A549 (cell line): ENCODE results near the gene STYXL1. TPM values are rescaled to one million over a fixed set of nuclear protein-coding genes. Genes with fewer than 3 reads are reported as not detected.
A peak's percentile ranks its signal among the peaks of the same experiment; 100 is the strongest.

Source experiments
- ATAC-seq, 2 experiments: fragments of 200-7000 bp in 1 of 2; fragments of >200 bp in 1 of 2; cut with Nextera tagmentation in 1 of 2; cut with Tn5 transposase in 1 of 2; 3 replicates each; pipeline versions ENCODE4 v1.8.0 to v1.9.1; 2018 to 2020; ENCODE audit warnings: mild to moderate bottlenecking in 1 of 2, moderate library complexity in 1 of 2
- CTCF ChIA-PET: fragments of 300-600 bp; sonication (Branson Sonifier 250); formaldehyde crosslinking; extraction: SDS; loops from one replicate; lab custom pipeline; 2021; ENCODE audit warnings: antibody characterized with exemption, inconsistent platforms; lab: Yijun Ruan, JAX
- POLR2A ChIA-PET: fragments of 350-600 bp; formaldehyde crosslinking; extraction: SDS; loops from one replicate; lab custom pipeline; 2021; ENCODE audit warnings: antibody characterized with exemption, inconsistent platforms; lab: Yijun Ruan, JAX
- DNase-seq, 2 experiments: peaks; one replicate each; pipeline versions ENCODE4 v3.0.0 to v3.0.0-alpha.2; 2011 to 2016; ENCODE audit warnings: low read depth in 1 of 2, low spot score in 1 of 2
- FAIRE-seq: peaks from 2 replicates; lab custom pipeline; 2011; peaks lifted over from hg19 to GRCh38; lab: Jason Lieb, UNC
- H3K27ac ChIP-seq, 2 experiments: fragments of >200 bp; sonication (Bioruptor Twin); formaldehyde crosslinking; 3 replicates each; pipeline ENCODE4 v1.5.1; 2016 to 2017
- H3K4me1 ChIP-seq: fragments of >200 bp; sonication (Bioruptor Twin); formaldehyde crosslinking; 3 replicates; pipeline ENCODE4 v1.6.1; 2016
- H3K4me2 ChIP-seq: fragments of >200 bp; sonication (Bioruptor Twin); formaldehyde crosslinking; 3 replicates; pipeline ENCODE4 v1.6.1; 2016
- H3K4me3 ChIP-seq: fragments of >200 bp; sonication (Bioruptor Twin); formaldehyde crosslinking; 3 replicates; pipeline ENCODE4 v1.5.1; 2016
- H3K9me3 ChIP-seq: fragments of >200 bp; sonication (Bioruptor Twin); formaldehyde crosslinking; 3 replicates; pipeline ENCODE4 v1.6.1; 2016
- ATOH8 ChIP-seq: fragments of 250-450 bp; sonication (Bioruptor Pico); IDR thresholded peaks from 2 replicates; pipeline ENCODE4 v1.5.0; 2020; ENCODE audit warnings: low read depth, mild to moderate bottlenecking, moderate library complexity
- BCL3 ChIP-seq: fragments of >200 bp; sonication (Bioruptor Twin); formaldehyde crosslinking; IDR thresholded peaks from 3 replicates; pipeline ENCODE4 v1.6.1; 2016
- BHLHE40 ChIP-seq: IDR thresholded peaks from 2 replicates; pipeline ENCODE4 v1.6.1; 2012; ENCODE audit warnings: low read depth, low read length, inconsistent platforms
- CBX2 ChIP-seq: fragments of 200-600 bp; sonication (generic); IDR thresholded peaks from 2 replicates; pipeline ENCODE4 v1.6.1; 2016; ENCODE audit warnings: low read depth, mild to moderate bottlenecking, borderline replicate concordance
- CBX8 ChIP-seq: fragments of 200-600 bp; sonication (generic); IDR thresholded peaks from 2 replicates; pipeline ENCODE4 v1.6.1; 2016
- CEBPB ChIP-seq, 2 experiments: fragments of >200 bp in 1 of 2; sonication (Bioruptor Twin) in 1 of 2; formaldehyde crosslinking in 1 of 2; IDR thresholded peaks; 2 replicates each; pipeline ENCODE4 v1.6.1; 2012 to 2016
- CHD4 ChIP-seq: fragments of 200-600 bp; sonication (generic); IDR thresholded peaks from 2 replicates; pipeline ENCODE4 v1.6.1; 2016; ENCODE audit warnings: antibody characterized with exemption, mild to moderate bottlenecking, borderline replicate concordance
- ELK1 ChIP-seq: fragments of 150-350 bp; IDR thresholded peaks from 2 replicates; pipeline ENCODE4 v1.6.1; 2014; ENCODE audit warnings: low read depth, mild to moderate bottlenecking, low read length
- FOSB ChIP-seq: fragments of 250-450 bp; sonication (Bioruptor Pico); IDR thresholded peaks from 2 replicates; pipeline ENCODE4 v1.5.0; 2020; ENCODE audit warnings: mild to moderate bottlenecking, moderate library complexity
- HES2 ChIP-seq: fragments of >200 bp; sonication (Bioruptor Twin); formaldehyde crosslinking; IDR thresholded peaks from 2 replicates; pipeline ENCODE4 v1.6.1; 2016
- HEYL ChIP-seq: fragments of 250-450 bp; sonication (Bioruptor Pico); IDR thresholded peaks from 2 replicates; pipeline ENCODE4 v1.8.0; 2021; ENCODE audit warnings: mild to moderate bottlenecking, moderate library complexity
- HOXA7 ChIP-seq: fragments of 250-450 bp; sonication (Bioruptor Pico); IDR thresholded peaks from 2 replicates; pipeline ENCODE4 v1.5.0; 2020; ENCODE audit warnings: mild to moderate bottlenecking, moderate library complexity
- JUN ChIP-seq, 2 experiments: fragments of >200 bp; sonication (Bioruptor Twin); formaldehyde crosslinking; IDR thresholded peaks; 2 replicates in 1 of 2; 3 replicates in 1 of 2; pipeline ENCODE4 v1.6.1; 2016 to 2017
- JUNB ChIP-seq: fragments of >200 bp; sonication (Bioruptor Twin); formaldehyde crosslinking; IDR thresholded peaks from 2 replicates; pipeline ENCODE4 v1.6.1; 2016
- KDM1A ChIP-seq: fragments of 200-600 bp; sonication (generic); IDR thresholded peaks from 2 replicates; pipeline ENCODE4 v1.6.1; 2016; ENCODE audit warnings: low read depth, mild to moderate bottlenecking
- MAZ ChIP-seq: fragments of 150-350 bp; IDR thresholded peaks from 2 replicates; pipeline ENCODE4 v1.6.1; 2014; ENCODE audit warnings: antibody characterized with exemption, low read depth, low read length, borderline replicate concordance
- MYC ChIP-seq: IDR thresholded peaks from 2 replicates; pipeline ENCODE4 v1.6.1; 2012; ENCODE audit warnings: mild to moderate bottlenecking, inconsistent platforms, low read length, improper control_type of control experiment, borderline replicate concordance
- NFE2L2 ChIP-seq: fragments of 150-350 bp; conservative IDR thresholded peaks from 2 replicates; pipeline ENCODE4 v1.6.1; 2014; ENCODE audit warnings: low read length
- PHF8 ChIP-seq: fragments of 200-600 bp; sonication (generic); IDR thresholded peaks from 2 replicates; pipeline ENCODE4 v1.6.1; 2016; ENCODE audit warnings: low read depth, mild to moderate bottlenecking, antibody characterized with exemption, moderate library complexity, borderline replicate concordance
- POLR2A ChIP-seq: IDR thresholded peaks from 2 replicates; pipeline ENCODE4 v1.6.1; 2012; ENCODE audit warnings: mild to moderate bottlenecking, low read length
- POLR2AphosphoS2 ChIP-seq: conservative IDR thresholded peaks from 2 replicates; pipeline ENCODE4 v1.6.1; 2012; ENCODE audit warnings: low read length, improper control_type of control experiment, inconsistent platforms
- RAD21 ChIP-seq, 2 experiments: fragments of >200 bp in 1 of 2; sonication (Bioruptor Twin) in 1 of 2; formaldehyde crosslinking in 1 of 2; IDR thresholded peaks in 1 of 2; conservative IDR thresholded peaks in 1 of 2; 2 replicates in 1 of 2; 3 replicates in 1 of 2; pipeline ENCODE4 v1.6.1; 2012 to 2018; ENCODE audit warnings: inconsistent platforms in 1 of 2
- RARB ChIP-seq: fragments of 250-450 bp; sonication (Bioruptor Pico); IDR thresholded peaks from 2 replicates; pipeline ENCODE4 v1.8.0; 2021; ENCODE audit warnings: mild to moderate bottlenecking, moderate library complexity
- RCOR1 ChIP-seq: fragments of 150-350 bp; IDR thresholded peaks from 2 replicates; pipeline ENCODE4 v1.6.1; 2014; ENCODE audit warnings: antibody characterized with exemption, low read length, low read depth
- REST ChIP-seq: fragments of 200-600 bp; sonication (generic); IDR thresholded peaks from 2 replicates; pipeline ENCODE4 v1.6.1; 2016; ENCODE audit warnings: antibody characterized with exemption, mild to moderate bottlenecking, moderate library complexity
- USF2 ChIP-seq: fragments of 450-650 bp; IDR thresholded peaks from 2 replicates; pipeline ENCODE4 v1.6.1; 2014; ENCODE audit warnings: antibody characterized with exemption
- ZC3H11A ChIP-seq: fragments of 450-650 bp; IDR thresholded peaks from 2 replicates; pipeline ENCODE4 v1.6.1; 2014; ENCODE audit warnings: antibody characterized with exemption, mild to moderate bottlenecking
- ZSCAN20 ChIP-seq: fragments of 250-450 bp; sonication (Bioruptor Pico); IDR thresholded peaks from 2 replicates; pipeline ENCODE4 v1.8.0; 2022; ENCODE audit warnings: mild to moderate bottlenecking, moderate library complexity
- WGBS: methylation state at CpG from one replicate; pipeline ENCODE4 v1.1.6; 2017; ENCODE audit errors: missing lambda C conversion rate; 5-methylcytosine and 5-hydroxymethylcytosine counted together
- polyA plus RNA-seq, 4 experiments: library from polyadenylated mRNA; depleted of rRNA in 3 of 4; stranded (reverse); fragments of >200 nt; fragmentation: RNase III in 1 of 4; extraction: RNeasy Plus Mini Kit Qiagen cat#74134 plus additional on column Dnase treatment in 1 of 4; gene quantifications; 2 replicates in 3 of 4; 3 replicates in 1 of 4; pipeline ENCODE4 v1.2.3, GENCODE V29; 2011 to 2017

The STYXL1 gene
- polyA plus RNA-seq, 2 of the 4 experiments (the other 2 are of a cell fraction): 36.0 to 76.8 TPM

- TF ChIP-seq BHLHE40: no peak
- no peak for TF ChIP-seq ATOH8
- no peak for TF ChIP-seq HES2
- no peak for TF ChIP-seq ZC3H11A
- TF ChIP-seq USF2: no peak
- peak; percentile 84 to 85 for TF ChIP-seq RAD21 (conservative IDR thresholded peaks at IDR 0.05 in 1 of 2, IDR thresholded peaks at IDR 0.05 in 1 of 2)
- no peak for TF ChIP-seq MYC
- no peak for TF ChIP-seq BCL3
- no peak for TF ChIP-seq RARB (CRISPR knock-in tag)
- no peak for TF ChIP-seq ZSCAN20
- no peak for TF ChIP-seq KDM1A
- no peak for TF ChIP-seq POLR2AphosphoS2
- TF ChIP-seq MAZ: no peak
- TF ChIP-seq HOXA7: no peak
- TF ChIP-seq RCOR1: no peak
- TF ChIP-seq JUNB: peak; percentile 28; the same call in 1 of the 2 replicates
- TF ChIP-seq POLR2A: no peak
- no peak for TF ChIP-seq HEYL
- TF ChIP-seq NFE2L2: no peak
- TF ChIP-seq CBX2: no peak
- TF ChIP-seq PHF8: no peak
- TF ChIP-seq CBX8: no peak
Measured at GRCh38 chr7:76069238-76069638, 21.4 kb upstream of the STYXL1 start (continued).

- TF ChIP-seq CBX2: no peak
- TF ChIP-seq ELK1: no peak
- TF ChIP-seq JUN (IDR thresholded peaks at IDR 0.05): no peak
- TF ChIP-seq CEBPB (IDR thresholded peaks at IDR 0.05): no peak
- TF ChIP-seq REST: no peak
- no peak for TF ChIP-seq FOSB (CRISPR knock-in tag)
- no peak for TF ChIP-seq CBX8
- no peak for TF ChIP-seq CHD4
- no peak for TF ChIP-seq BHLHE40
- ChIA-PET CTCF (interaction anchor here (0.8 to 10.8 kb wide), 9 partner anchors 15 to 246 kb away, joined by 3 to 151 read pairs (median 3); no protein-coding TSS in a partner anchor), POLR2A (interaction anchor here (1.3 to 1.8 kb wide), 2 partner anchors 19 to 42 kb away, joined by 3 to 8 read pairs; partner anchors contain the start of genes MDH2 and STYXL1)
- DNase-seq (no peak), FAIRE-seq (no peak), ATAC-seq (no peak)
- H3K4me2 ChIP-seq: peak overlapping the region; percentile 13
- 87% methylated on average over 14 of the region's 14 CpGs for WGBS
- peak overlapping the region; percentile 80 to 81; a peak in 5 of 6 replicates for H3K27ac ChIP-seq
- H3K4me1 ChIP-seq: peaks cover 46% of the 10 kb centered on the region
- H3K9me3 ChIP-seq: no peaks in the 10 kb centered on the region
- no peak overlapping the region for H3K4me3 ChIP-seq
Measured at GRCh38 chr7:76066716-76067503, 19.1 kb upstream of the STYXL1 start.
